Central memory CD8-positive, alpha-beta T cell (primary cell): ENCODE measurements around the gene MSI1.

Experiments
- ATAC-seq: fragments of 150-1000 bp; cut with Tn5 transposase; replicated peaks from 2 replicates; pipeline ENCODE4 v1.10.0; 2022; ENCODE audit warnings: mild to moderate bottlenecking, moderate FRiP score, moderate number of reproducible peaks; ENCODE audit not compliant: poor library complexity, severe bottlenecking; ENCODE audit errors: extremely low read depth
- DNase-seq, 2 donors: peaks; one replicate each; pipeline ENCODE4 v3.0.0; 2021; ENCODE audit warnings: low spot score in 2 of 2
- H3K27ac Mint-ChIP-seq: one replicate; pipeline ENCODE4 v1.8.0; 2022; ENCODE audit warnings: low read depth, mild to moderate bottlenecking, moderate library complexity, mixed read lengths
- H3K27me3 Mint-ChIP-seq: one replicate; pipeline ENCODE4 v1.8.0; 2022; ENCODE audit warnings: mixed read lengths
- H3K36me3 Mint-ChIP-seq: one replicate; pipeline ENCODE4 v1.8.0; 2022; ENCODE audit warnings: mild to moderate bottlenecking, moderate library complexity, mixed read lengths; ENCODE audit not compliant: insufficient read depth
- H3K4me1 Mint-ChIP-seq: one replicate; pipeline ENCODE4 v1.8.0; 2022; ENCODE audit warnings: mixed read lengths
- H3K4me3 Mint-ChIP-seq: one replicate; pipeline ENCODE4 v1.8.0; 2022; ENCODE audit warnings: mild to moderate bottlenecking, moderate library complexity, mixed read lengths
- H3K9me3 Mint-ChIP-seq: one replicate; pipeline ENCODE4 v1.8.0; 2022; ENCODE audit warnings: mixed read lengths

The MSI1 gene

GRCh38 chr12:120370343-120371243 lies 1.6 kb upstream of the MSI1 start:
- H3K27me3 Mint-ChIP-seq: peaks cover 88% of the 10 kb centered on the region
- peak overlapping the region; percentile 71 for H3K4me3 Mint-ChIP-seq
- peaks cover 3% of the 10 kb centered on the region for H3K36me3 Mint-ChIP-seq
- peaks cover 15% of the 10 kb centered on the region for H3K4me1 Mint-ChIP-seq
- H3K27ac Mint-ChIP-seq: peak overlapping the region; percentile 26
- no peak for DNase-seq
- no peak for ATAC-seq
- no peaks in the 10 kb centered on the region for H3K9me3 Mint-ChIP-seq

GRCh38 chr12:120369603-120370342 lies 809 bp upstream of the MSI1 start:
- H3K27me3 Mint-ChIP-seq: peaks cover 88% of the 10 kb centered on the region
- H3K36me3 Mint-ChIP-seq: peaks cover 3% of the 10 kb centered on the region
- H3K9me3 Mint-ChIP-seq: no peaks in the 10 kb centered on the region
- DNase-seq (no peak), ATAC-seq (no peak)
- H3K4me1 Mint-ChIP-seq: peaks cover 15% of the 10 kb centered on the region
- H3K4me3 Mint-ChIP-seq: peak overlapping the region; percentile 71
- H3K27ac Mint-ChIP-seq: peak overlapping the region; percentile 26

- Mint-ChIP-seq H3K27ac (no peak overlapping the region), H3K27me3 (peaks cover 88% of the 10 kb centered on the region), H3K4me1 (peaks cover 15% of the 10 kb centered on the region), H3K9me3 (no peaks in the 10 kb centered on the region), H3K36me3 (peaks cover 3% of the 10 kb centered on the region), H3K4me3 (peak overlapping the region; percentile 63)
- ATAC-seq: no peak
- no peak for DNase-seq
These were observed 808 bp downstream of the MSI1 start for GRCh38 chr12:120367924-120368788.

GRCh38 chr12:120367233-120367923 lies 1.6 kb downstream of the MSI1 start:
- no peak for ATAC-seq
- no peaks in the 10 kb centered on the region for H3K9me3 Mint-ChIP-seq
- H3K27ac Mint-ChIP-seq: no peak overlapping the region
- H3K4me3 Mint-ChIP-seq: peak overlapping the region; percentile 63
- H3K36me3 Mint-ChIP-seq: peaks cover 3% of the 10 kb centered on the region
- DNase-seq: no peak
- peaks cover 16% of the 10 kb centered on the region for H3K4me1 Mint-ChIP-seq
- peaks cover 88% of the 10 kb centered on the region for H3K27me3 Mint-ChIP-seq

- H3K9me3 Mint-ChIP-seq: no peaks in the 10 kb centered on the region
- H3K27me3 Mint-ChIP-seq: peaks cover 88% of the 10 kb centered on the region
- DNase-seq (no peak), ATAC-seq (no peak)
- H3K4me3 Mint-ChIP-seq: no peak overlapping the region
- H3K27ac Mint-ChIP-seq: no peak overlapping the region
- H3K4me1 Mint-ChIP-seq: peaks cover 21% of the 10 kb centered on the region
- peaks cover 3% of the 10 kb centered on the region for H3K36me3 Mint-ChIP-seq
These were observed 2.1 kb downstream of the MSI1 start for GRCh38 chr12:120366845-120367232.

GRCh38 chr12:120366341-120366705 lies 2.6 kb downstream of the MSI1 start:
- ATAC-seq: no peak

GRCh38 chr12:120365675-120366340 lies 3.2 kb downstream of the MSI1 start:
- Mint-ChIP-seq H3K4me3 (no peak overlapping the region), H3K27ac (no peak overlapping the region), H3K9me3 (no peaks in the 10 kb centered on the region), H3K27me3 (peaks cover 88% of the 10 kb centered on the region), H3K36me3 (peaks cover 3% of the 10 kb centered on the region), H3K4me1 (peaks cover 24% of the 10 kb centered on the region)
- DNase-seq (no peak), ATAC-seq (no peak)

More at GRCh38 chr12:120366341-120366705, 2.6 kb downstream of the MSI1 start:
- peaks cover 24% of the 10 kb centered on the region for H3K4me1 Mint-ChIP-seq
- no peak for DNase-seq
- H3K36me3 Mint-ChIP-seq: peaks cover 3% of the 10 kb centered on the region
- no peaks in the 10 kb centered on the region for H3K9me3 Mint-ChIP-seq
- peaks cover 88% of the 10 kb centered on the region for H3K27me3 Mint-ChIP-seq
- no peak overlapping the region for H3K27ac Mint-ChIP-seq
- no peak overlapping the region for H3K4me3 Mint-ChIP-seq

GRCh38 chr12:120364487-120364886 lies 4.5 kb downstream of the MSI1 start:
- Mint-ChIP-seq H3K36me3 (peaks cover 1% of the 10 kb centered on the region), H3K9me3 (no peaks in the 10 kb centered on the region), H3K27ac (no peak overlapping the region), H3K4me3 (no peak overlapping the region), H3K27me3 (peaks cover 88% of the 10 kb centered on the region), H3K4me1 (peaks cover 10% of the 10 kb centered on the region)
- ATAC-seq (no peak), DNase-seq (no peak)

GRCh38 chr12:120363274-120363855 lies 5.6 kb downstream of the MSI1 start:
- no peaks in the 10 kb centered on the region for H3K36me3 Mint-ChIP-seq
- no peak overlapping the region for H3K4me3 Mint-ChIP-seq
- no peak for DNase-seq

GRCh38 chr12:120362516-120363273 lies 6.3 kb downstream of the MSI1 start:
- H3K4me3 Mint-ChIP-seq: no peak overlapping the region

More at GRCh38 chr12:120363274-120363855, 5.6 kb downstream of the MSI1 start:
- no peaks in the 10 kb centered on the region for H3K9me3 Mint-ChIP-seq
- no peak overlapping the region for H3K27ac Mint-ChIP-seq
- ATAC-seq: no peak
- peaks cover 95% of the 10 kb centered on the region for H3K27me3 Mint-ChIP-seq
- H3K4me1 Mint-ChIP-seq: peaks cover 9% of the 10 kb centered on the region

More at GRCh38 chr12:120362516-120363273, 6.3 kb downstream of the MSI1 start:
- DNase-seq: no peak
- ATAC-seq: no peak
- no peaks in the 10 kb centered on the region for H3K36me3 Mint-ChIP-seq
- H3K27me3 Mint-ChIP-seq: peaks cover 99% of the 10 kb centered on the region
- H3K9me3 Mint-ChIP-seq: no peaks in the 10 kb centered on the region
- peaks cover 9% of the 10 kb centered on the region for H3K4me1 Mint-ChIP-seq
- no peak overlapping the region for H3K27ac Mint-ChIP-seq
